Activated naive CD4-positive, alpha-beta T cell treated with anti-CD3 and anti-CD28 coated beads, Interleukin-2, amount 10 ng/mL, durations not matched to agents 7 days and 5 days (primary cell): ENCODE results near the gene GRK5.

Source experiments
- CTCF ChIA-PET: fragments of 350-600 bp; sonication (Branson Sonifier 250); formaldehyde crosslinking; loops from one replicate; lab custom pipeline; 2021; ENCODE audit warnings: antibody characterized with exemption; lab: Charles Lee
- DNase-seq: peaks from one replicate; pipeline ENCODE4 v3.0.0-alpha.2; 2020
- H3K27ac Mint-ChIP-seq: one replicate; pipeline ENCODE4 v1.8.0; 2021; ENCODE audit warnings: mild to moderate bottlenecking, moderate library complexity, mixed read lengths
- H3K27me3 Mint-ChIP-seq: one replicate; pipeline ENCODE4 v1.8.0; 2021; ENCODE audit warnings: mild to moderate bottlenecking, mixed read lengths
- H3K36me3 Mint-ChIP-seq: one replicate; pipeline ENCODE4 v1.8.0; 2021; ENCODE audit warnings: mixed read lengths
- H3K4me1 Mint-ChIP-seq: one replicate; pipeline ENCODE4 v1.8.0; 2021; ENCODE audit warnings: mixed read lengths
- H3K4me3 Mint-ChIP-seq: one replicate; pipeline ENCODE4 v1.8.0; 2021; ENCODE audit warnings: mild to moderate bottlenecking, moderate library complexity, mixed read lengths
- H3K9me3 Mint-ChIP-seq: one replicate; pipeline ENCODE4 v1.8.0; 2021; ENCODE audit warnings: mixed read lengths

GRK5 gene

DNA sequence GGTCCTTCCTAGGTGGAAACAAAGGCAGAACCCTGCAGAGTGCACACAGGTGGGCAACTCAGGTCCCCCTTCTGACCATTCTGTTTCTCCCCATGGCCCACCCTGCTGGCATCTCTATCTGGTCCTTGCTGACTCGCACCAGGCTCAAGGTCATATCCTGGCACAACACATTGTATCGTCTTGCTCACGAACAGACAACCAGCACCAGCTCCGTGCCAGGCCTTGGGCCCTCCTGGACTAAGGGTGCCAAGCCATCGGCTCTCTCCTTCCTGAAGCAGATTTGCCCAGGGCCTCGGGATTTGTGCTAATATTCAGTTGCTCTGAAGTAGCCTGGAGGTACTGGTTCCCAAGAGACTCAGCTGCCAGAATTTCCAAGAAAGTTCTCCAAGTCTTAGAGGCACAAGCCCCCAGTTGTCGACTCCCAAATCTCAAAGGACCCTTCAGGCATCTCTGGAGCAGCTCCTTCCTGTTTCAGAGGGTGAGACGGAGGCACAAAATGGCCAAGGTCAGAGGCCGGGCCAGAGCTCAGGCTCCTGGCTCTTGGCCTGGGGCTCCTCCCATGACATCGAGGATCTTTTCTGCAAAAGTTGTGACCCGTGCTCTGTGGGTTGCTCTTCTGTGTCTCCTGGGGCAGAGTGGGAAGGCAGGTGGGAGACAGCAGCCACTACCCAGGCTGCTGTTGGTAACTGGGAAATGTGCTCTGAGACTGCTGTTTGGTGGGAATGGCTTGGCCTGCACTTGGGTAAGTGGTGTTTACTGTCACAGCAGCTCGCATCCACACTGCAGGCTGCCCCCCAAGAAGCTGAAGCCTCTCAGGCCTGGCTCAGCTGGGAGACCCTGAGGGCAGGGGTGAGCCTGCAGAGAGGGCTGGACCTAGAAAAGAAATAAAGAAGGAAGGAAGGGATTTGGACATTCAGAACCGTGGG, 213.8 kb downstream of the GRK5 start:
- Mint-ChIP-seq H3K27ac (no peak overlapping the region), H3K36me3 (peaks cover 11% of the 10 kb centered on the region), H3K27me3 (no peaks in the 10 kb centered on the region), H3K4me1 (no peaks in the 10 kb centered on the region), H3K4me3 (no peak overlapping the region), H3K9me3 (no peaks in the 10 kb centered on the region)
- DNase-seq, result no peak
- CTCF ChIA-PET, result interaction anchor here (0.9 to 2.5 kb wide), 5 partner anchors 24 to 222 kb away, joined by 3 to 12 read pairs (median 3); partner anchors contain the start of gene RGS10

DNA sequence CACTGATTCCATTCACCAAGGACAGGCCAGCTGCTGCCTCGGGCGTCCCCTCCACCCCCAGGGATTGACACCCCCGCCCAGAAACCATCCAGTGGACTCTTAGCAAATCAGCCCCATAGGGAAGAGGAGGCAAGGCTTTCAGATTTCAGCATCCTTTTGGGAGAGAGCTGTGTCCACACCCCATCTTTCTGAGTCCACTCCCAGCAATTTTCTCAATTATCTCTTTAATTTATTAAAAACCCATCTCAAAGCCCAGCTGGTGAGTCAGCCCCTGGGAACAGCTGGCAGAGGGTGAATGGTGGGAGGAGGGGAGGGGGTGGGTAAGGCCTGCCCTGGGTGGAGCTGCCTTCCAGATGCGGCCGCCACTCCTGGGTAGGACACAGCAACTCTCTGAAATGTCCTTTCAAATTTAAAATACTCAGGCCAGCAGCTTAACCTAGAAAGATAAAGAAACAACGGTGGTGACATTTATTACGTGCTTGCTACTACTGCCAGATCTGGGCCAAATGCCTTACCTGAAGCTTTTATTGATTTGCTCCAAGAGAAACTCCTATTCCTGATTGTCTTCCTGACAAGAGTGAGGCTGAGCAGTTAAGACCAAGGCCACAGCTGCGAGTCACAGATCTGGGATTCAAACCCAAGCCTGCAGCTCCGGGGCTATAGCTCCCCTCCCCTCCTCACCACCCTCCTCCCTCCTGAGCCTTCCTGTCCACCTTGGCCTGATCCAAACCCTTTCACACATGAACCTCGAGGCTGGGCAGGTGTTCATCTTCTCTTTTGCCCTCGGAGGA, 214.7 kb downstream of the GRK5 start:
- CTCF ChIA-PET, result interaction anchor here (0.6 to 2.5 kb wide), 7 partner anchors 21 to 223 kb away, joined by 3 to 12 read pairs (median 3); partner anchors contain the start of gene RGS10
- no peak overlapping the region for H3K27ac Mint-ChIP-seq
- DNase-seq, result no peak
- peaks cover 11% of the 10 kb centered on the region for H3K36me3 Mint-ChIP-seq
- H3K4me1 Mint-ChIP-seq, result no peaks in the 10 kb centered on the region
- no peak overlapping the region for H3K4me3 Mint-ChIP-seq
- no peaks in the 10 kb centered on the region for H3K9me3 Mint-ChIP-seq
- no peaks in the 10 kb centered on the region for H3K27me3 Mint-ChIP-seq

DNA sequence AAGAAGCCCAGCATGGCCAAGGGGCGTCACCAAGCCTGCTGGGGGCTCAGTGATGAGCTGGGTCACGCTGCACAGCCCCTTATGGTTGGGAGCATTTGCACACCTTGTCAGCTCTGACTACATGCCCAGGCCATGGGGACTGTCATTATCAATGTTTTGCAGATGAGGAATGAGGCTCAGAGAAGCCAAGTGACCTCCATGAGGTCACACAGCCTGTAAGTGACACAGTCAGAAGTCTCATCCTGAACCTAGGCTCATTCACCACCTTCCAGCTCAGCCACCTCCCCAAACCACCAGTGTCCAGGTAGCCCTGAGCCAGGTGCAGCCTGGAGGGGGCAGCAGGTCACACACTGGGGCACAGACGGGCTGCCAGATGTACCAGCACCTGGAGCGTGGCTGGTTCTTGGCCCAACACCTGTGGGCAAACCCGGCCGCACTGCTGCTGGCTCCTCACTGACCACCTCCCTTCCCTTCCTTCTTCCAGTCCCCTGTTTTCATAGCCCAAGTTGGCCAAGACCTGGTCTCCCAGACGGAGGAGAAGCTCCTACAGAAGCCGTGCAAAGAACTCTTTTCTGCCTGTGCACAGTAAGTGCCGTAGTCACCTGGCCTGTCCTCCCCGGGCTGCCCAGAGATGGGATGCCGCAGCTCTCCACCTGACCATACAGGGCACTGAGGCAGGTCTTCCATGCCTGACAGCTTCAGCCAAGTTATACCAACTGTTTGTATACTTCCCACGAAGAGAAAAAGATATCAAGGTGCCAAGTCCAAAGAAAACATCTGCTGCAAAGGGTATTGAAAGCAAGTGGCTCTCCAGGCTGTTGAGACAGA, 215.5 kb downstream of the GRK5 start:
- Mint-ChIP-seq H3K36me3 (peaks cover 11% of the 10 kb centered on the region), H3K4me1 (no peaks in the 10 kb centered on the region), H3K4me3 (no peak overlapping the region), H3K9me3 (no peaks in the 10 kb centered on the region), H3K27me3 (no peaks in the 10 kb centered on the region), H3K27ac (no peak overlapping the region)
- CTCF ChIA-PET, result interaction anchor here (1.2 to 2.5 kb wide), 4 partner anchors 21 to 224 kb away, joined by 3 to 12 read pairs (median 4); no protein-coding TSS in a partner anchor
- no peak for DNase-seq

DNA sequence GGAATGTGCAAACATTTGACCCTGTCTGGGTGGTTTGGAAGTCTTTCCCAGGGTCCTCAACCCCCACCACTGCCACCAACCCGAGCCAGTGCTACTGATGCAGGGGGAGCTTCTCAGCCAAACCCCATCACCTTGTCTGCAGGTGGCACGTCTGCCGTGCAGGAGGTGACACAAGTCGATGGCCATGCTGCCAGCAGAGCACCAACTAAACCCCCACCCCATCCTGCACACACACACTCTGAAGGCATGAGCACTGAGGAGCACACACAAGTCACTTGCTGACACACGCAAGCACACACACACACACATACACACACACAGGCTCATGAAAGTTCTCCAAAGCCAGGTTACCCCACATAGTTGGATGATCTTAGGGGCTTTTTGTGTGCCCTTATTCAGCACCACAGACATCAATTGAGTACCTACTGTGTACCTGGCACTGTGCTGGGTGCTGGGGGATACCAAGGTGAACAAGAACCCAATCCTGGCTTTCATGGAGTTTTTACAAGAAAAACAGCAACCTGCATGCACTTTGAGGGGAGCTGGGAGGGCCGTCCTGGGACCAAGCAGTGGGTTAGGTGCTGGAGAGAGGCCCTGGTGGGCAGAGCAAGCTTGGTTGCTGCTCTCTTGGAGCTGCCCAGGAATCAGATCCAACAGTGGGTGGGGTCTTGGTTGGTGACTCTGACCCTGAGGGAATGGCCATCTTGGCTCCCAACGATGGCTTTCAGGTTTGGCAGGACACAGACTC, 216.3 kb downstream of the GRK5 start:
- H3K27ac Mint-ChIP-seq, result no peak overlapping the region
- CTCF ChIA-PET, result interaction anchor here (0.9 to 1.5 kb wide), 3 partner anchors 20 to 224 kb away, joined by 3 to 5 read pairs (median 5); no protein-coding TSS in a partner anchor
- DNase-seq, result no peak
- no peaks in the 10 kb centered on the region for H3K9me3 Mint-ChIP-seq
- no peak overlapping the region for H3K4me3 Mint-ChIP-seq
- no peaks in the 10 kb centered on the region for H3K27me3 Mint-ChIP-seq
- H3K4me1 Mint-ChIP-seq, result peaks cover 6% of the 10 kb centered on the region
- H3K36me3 Mint-ChIP-seq, result peaks cover 11% of the 10 kb centered on the region

DNA sequence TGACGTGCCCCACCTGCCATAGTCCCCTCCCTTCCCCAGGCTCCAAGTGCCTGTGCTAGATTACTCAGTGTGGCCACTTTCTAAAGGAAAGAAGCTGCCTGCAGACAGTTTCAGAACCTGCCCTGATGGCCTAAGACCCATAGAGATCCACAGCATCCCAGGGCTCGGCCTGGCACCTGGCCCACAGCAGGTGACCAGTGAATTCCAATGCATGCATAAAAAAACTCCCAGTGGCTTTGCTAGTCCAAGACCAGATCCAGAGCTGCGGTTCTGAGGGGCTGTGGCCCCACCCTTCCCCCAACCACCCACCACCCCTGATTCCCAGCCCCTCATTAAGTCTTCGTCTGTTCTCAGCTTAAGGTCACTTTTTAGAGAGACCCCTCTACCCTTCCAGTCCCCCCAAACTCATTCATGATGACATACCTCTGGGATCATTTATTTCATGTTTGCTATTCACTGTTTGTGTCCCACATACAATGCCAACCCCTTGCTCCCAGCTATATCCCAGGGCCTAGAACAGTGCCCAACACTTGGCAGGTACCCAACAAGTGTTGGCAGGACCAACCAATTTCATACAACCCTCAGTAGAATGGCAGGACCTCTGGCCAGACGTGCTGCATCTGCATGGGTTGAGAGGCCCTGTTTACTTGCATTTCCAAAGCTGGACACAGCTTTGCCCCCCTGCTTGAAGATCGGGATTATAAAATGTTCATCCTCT, 217.0 kb downstream of the GRK5 start:
- DNase-seq, result no peak
- Mint-ChIP-seq H3K4me1 (peaks cover 13% of the 10 kb centered on the region), H3K27me3 (no peaks in the 10 kb centered on the region), H3K36me3 (peaks cover 12% of the 10 kb centered on the region), H3K4me3 (no peak overlapping the region), H3K27ac (no peak overlapping the region), H3K9me3 (no peaks in the 10 kb centered on the region)
- CTCF ChIA-PET, result interaction anchor here (0.9 to 1.3 kb wide), 2 partner anchors 119 to 225 kb away, joined by 3 to 5 read pairs; no protein-coding TSS in a partner anchor

DNA sequence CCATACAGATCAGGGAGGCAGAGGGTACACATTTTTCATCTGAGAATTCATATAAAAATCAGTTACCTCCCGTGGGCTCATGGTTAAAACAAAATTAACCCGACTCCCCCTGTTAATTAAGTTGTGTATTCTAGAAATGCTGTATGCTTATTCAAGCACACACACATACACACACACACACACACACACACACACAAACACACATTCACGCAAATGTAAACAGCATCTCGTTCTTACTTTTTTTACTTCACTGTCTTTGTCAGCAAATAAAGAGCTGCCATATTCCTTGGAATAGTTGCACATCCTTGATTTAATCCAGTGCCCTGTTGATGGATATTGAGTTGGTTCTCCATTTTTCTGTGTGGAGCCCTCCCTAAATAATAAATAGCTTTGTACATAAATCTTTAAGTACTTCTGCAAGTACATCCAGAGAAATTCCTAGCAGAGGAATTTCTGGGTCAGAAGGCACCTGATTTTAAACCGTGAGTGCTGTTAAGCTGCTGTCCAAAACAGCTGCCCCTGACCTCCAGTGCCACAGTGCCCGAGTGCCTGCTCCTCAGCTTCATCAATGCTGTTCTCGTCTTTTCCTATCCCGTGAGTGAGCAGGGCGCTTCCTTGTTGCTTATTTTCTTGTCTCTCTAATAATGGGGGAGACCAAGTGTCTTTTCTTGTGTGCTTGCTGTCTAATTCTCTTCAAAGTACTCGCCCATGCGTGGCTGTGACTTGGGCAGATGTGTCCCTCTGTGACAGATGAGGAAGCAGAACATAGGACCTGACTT, 217.9 kb downstream of the GRK5 start:
- H3K9me3 Mint-ChIP-seq, result no peaks in the 10 kb centered on the region
- CTCF ChIA-PET, result no interaction called here
- H3K4me1 Mint-ChIP-seq, result peaks cover 16% of the 10 kb centered on the region
- H3K4me3 Mint-ChIP-seq, result no peak overlapping the region
- H3K27ac Mint-ChIP-seq, result no peak overlapping the region
- DNase-seq, result no peak
- no peaks in the 10 kb centered on the region for H3K27me3 Mint-ChIP-seq
- peaks cover 16% of the 10 kb centered on the region for H3K36me3 Mint-ChIP-seq

DNA sequence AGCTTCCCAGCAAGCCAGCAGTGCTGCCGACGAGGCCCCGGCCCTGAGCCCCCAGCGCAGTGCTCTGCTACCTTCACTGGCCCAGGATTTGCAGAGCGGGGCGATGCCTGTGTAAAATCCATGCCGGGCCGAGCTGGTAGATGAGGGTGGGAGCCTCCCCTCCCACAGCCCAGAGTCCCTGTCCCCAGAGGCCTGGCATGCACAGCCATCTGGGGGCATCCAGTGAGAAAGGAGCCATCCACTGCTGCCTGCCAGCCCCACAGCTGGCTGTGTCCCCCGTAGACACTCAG, 218.5 kb downstream of the GRK5 start:
- CTCF ChIA-PET, result no interaction called here
- Mint-ChIP-seq H3K27me3 (no peaks in the 10 kb centered on the region), H3K4me3 (no peak overlapping the region), H3K4me1 (peaks cover 16% of the 10 kb centered on the region), H3K9me3 (no peaks in the 10 kb centered on the region), H3K36me3 (peaks cover 21% of the 10 kb centered on the region), H3K27ac (no peak overlapping the region)
- DNase-seq, result no peak

DNA sequence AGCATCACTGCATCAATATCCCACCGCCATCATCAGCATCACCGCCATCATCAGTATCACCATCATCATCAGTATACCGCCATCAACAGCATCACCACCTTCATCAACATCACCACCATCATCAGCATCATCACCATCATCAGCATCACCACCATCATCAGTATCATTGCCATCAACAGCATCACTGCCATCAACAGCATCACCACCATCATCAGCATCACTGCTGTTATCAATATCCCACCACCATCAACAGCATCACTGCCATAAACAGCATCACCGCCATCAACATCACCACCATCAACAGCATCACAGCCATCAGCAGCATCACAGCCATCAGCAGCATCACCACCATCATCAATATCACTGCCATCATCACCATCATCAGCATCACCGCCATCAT, 219.3 kb downstream of the GRK5 start:
- no peaks in the 10 kb centered on the region for H3K27me3 Mint-ChIP-seq
- H3K27ac Mint-ChIP-seq, result no peak overlapping the region
- peaks cover 16% of the 10 kb centered on the region for H3K4me1 Mint-ChIP-seq
- H3K4me3 Mint-ChIP-seq, result no peak overlapping the region
- H3K9me3 Mint-ChIP-seq, result no peaks in the 10 kb centered on the region
- CTCF ChIA-PET, result no interaction called here
- H3K36me3 Mint-ChIP-seq, result peaks cover 27% of the 10 kb centered on the region
- no peak for DNase-seq

DNA sequence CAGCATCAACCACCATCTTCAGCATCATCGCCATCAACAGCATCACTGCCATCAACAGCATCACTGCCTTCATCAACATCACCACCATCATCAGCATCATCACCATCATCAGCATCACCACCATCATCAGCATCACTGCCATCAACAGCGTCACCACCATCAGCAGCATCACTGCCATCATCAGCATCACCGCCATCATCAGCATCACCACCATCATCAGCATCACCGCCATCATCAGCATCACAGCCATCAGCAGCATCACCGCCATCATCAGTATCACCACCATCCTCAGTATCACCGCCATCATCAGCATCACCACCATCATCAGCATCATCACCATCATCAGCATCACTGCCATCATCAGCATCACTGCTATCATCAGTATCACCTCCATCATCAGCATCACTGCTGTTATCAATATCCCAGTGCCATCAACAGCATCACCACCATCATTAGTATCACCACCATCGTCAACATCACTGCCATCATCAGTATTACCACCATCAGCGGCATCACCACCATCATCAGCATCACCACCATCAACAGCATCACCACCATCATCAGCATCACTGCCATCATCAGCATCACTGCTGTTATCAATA, 220.0 kb downstream of the GRK5 start:
- DNase-seq, result no peak
- Mint-ChIP-seq H3K36me3 (peaks cover 33% of the 10 kb centered on the region), H3K9me3 (no peaks in the 10 kb centered on the region), H3K27ac (no peak overlapping the region), H3K4me3 (no peak overlapping the region), H3K27me3 (no peaks in the 10 kb centered on the region), H3K4me1 (peaks cover 16% of the 10 kb centered on the region)
- CTCF ChIA-PET, result no interaction called here

DNA sequence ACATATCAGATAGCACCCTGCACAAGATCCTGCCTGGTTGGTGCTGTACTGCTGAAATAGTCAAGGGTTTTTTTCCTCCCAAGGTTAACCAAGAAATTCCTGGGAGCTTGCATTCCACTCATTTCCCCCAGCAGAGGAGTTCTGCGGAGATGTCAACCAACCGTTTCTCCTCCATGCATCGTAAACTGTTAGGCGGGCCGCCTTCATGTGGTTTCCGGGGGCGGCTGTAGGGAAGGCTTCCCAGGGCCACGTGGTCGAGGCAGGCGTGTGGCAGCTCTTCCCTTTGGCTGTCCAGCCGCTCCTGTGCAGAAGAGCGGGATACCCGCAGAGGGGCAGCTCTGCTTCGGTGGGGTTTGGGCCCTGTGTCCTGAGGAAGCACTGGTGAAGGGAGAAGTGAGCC, 221.4 kb downstream of the GRK5 start:
- Mint-ChIP-seq H3K27me3 (no peaks in the 10 kb centered on the region), H3K36me3 (peaks cover 47% of the 10 kb centered on the region), H3K27ac (peak overlapping the region; percentile 24), H3K9me3 (peaks cover 4% of the 10 kb centered on the region), H3K4me3 (no peak overlapping the region), H3K4me1 (peaks cover 16% of the 10 kb centered on the region)
- DNase-seq, result no peak
- CTCF ChIA-PET, result interaction anchor here (1.3 to 2.8 kb wide), 3 partner anchors 17 to 229 kb away, joined by 3 to 10 read pairs (median 3); partner anchors contain the start of gene GRK5

DNA sequence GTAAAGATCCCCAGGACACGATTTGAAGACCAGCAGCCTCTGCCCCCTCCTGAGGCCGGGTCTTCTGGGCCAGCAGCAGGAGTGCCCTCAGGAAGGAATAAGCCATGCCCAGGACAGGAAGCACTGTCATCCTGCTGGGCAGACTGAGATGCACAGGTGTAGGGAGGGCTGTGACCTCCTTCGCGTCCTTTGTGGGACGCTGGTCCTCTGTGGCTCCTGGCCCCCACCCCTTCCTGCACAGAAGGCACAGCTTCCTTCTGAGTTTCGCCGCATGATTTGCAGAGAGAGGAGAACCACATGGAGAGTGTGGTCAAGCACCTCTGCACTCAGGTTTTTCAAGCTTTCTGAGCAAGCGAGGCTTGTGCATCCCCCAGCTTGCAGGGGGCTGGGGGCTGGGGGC, 222.4 kb downstream of the GRK5 start:
- peaks cover 16% of the 10 kb centered on the region for H3K4me1 Mint-ChIP-seq
- peaks cover 11% of the 10 kb centered on the region for H3K9me3 Mint-ChIP-seq
- no peak for DNase-seq
- no peaks in the 10 kb centered on the region for H3K27me3 Mint-ChIP-seq
- CTCF ChIA-PET, result interaction anchor here (1.3 to 2.8 kb wide), 3 partner anchors 16 to 230 kb away, joined by 3 to 10 read pairs (median 3); partner anchors contain the start of gene GRK5
- no peak overlapping the region for H3K4me3 Mint-ChIP-seq
- H3K36me3 Mint-ChIP-seq, result peaks cover 54% of the 10 kb centered on the region
- no peak overlapping the region for H3K27ac Mint-ChIP-seq
